GM21367 (cell line): Measurements from ENCODE around the gene DMGDH.
A peak's percentile ranks its signal among the peaks of the same experiment; 100 is the strongest.
"Not testable (repeated sequence)": the region's sequence is repeated elsewhere in the genome, so short reads cannot be mapped to it uniquely, and the experiment has no call there.

Source experiments
- ATAC-seq: cut with Tn5 transposase; IDR thresholded peaks from one replicate; pipeline ENCODE4 v1.9.1; 2021; ENCODE audit not compliant: unreplicated experiment

The DMGDH gene

DNA sequence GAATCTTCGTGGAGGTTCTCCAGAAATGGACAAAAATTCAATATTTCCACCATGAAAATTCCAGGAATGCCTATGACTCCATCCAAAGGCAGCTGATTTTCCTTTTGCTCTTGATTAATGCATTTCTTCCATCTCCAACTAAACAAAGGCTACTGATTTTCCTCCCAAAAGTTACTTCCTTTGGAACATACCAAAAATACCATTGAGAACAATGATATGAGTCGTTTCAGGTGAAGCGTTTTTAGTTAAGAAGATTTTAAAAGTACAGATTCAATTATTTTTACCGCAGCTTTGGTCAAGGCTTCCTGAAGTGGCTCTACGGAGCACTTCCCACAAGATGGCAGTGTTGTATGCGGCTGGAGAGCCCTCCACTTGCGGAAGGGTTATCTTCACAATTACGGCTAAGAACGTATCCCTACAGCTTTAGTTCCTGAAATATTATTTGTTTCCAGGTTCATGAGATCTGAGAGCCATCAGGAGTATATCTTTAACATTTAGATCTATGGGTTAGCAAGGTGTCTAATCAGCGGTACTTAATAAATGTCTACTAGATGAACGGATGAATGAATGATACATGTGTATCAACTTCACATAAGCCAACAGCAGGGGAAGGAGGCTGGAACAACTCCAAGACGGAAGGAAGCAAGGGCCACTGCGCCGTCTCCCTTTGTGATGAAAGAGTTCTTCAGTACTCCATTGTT lies 48.5 kb downstream of the DMGDH start:
- no peak for ATAC-seq

DNA sequence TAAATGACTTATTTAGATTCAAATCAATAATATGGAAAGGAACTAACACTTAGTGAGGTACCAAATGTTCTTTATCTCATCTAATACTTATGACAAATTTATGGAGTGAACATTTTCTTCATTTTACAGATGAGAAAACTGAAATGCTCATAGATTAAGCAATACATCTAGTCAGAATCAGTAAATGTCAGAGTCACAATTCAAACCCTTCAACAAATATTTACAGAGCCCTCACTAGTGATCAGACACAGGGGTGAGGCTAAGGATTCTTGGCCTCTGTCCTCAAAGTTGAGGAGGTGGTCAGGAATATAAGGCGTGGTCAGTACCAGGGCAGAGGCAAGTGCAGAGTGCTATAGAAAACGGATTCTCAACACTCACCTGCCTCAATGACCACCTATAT lies 54.8 kb downstream of the DMGDH start:
- no peak for ATAC-seq

DNA sequence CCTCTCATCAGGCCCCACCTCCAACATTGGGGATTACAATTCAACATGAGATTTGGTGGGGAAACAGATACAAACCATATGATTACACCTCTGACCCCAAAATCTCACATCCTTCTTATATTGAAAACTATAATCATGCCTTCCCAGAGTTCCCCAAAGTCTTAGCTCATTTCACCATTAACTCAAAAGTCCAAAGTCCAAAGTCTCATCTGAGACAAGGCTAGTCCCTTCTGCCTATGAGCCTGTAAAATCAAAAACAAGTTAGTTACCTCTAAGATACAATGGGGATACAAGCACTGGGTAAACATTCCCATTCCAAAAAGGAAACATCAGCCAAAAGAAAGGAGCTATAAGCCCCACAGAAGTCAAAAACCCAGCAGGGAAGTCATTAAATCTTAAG lies 57.6 kb downstream of the DMGDH start:
- ATAC-seq, result no peak

DNA sequence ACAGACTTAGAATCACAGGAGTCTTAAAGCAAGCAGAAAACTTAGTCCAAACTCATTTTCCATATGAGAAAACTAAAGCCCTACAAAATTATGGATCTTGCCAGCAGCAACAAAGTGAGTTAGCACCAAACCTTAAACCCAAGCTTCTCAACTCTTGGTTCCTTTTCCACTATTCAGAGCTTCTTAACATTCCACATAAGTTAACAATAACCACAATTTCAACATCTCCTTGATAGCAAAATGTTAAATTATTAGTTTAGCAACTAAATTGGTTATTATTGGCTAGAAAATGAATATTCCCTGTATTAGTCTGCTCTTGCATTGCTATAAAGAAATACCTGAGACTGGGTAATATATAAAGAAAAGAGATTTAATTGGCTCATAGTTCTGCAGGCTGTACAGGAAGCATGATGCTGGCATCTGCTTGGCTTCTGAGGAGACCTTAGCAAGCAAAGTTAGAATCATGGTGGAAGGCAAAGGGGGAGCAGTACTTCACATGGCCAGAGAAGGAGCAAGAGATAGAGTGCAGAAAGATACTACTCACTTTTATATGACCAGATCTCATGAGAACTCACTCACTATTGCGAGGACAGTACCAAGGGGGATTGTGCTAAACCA lies 58.1 kb downstream of the DMGDH start:
- no peak for ATAC-seq

DNA sequence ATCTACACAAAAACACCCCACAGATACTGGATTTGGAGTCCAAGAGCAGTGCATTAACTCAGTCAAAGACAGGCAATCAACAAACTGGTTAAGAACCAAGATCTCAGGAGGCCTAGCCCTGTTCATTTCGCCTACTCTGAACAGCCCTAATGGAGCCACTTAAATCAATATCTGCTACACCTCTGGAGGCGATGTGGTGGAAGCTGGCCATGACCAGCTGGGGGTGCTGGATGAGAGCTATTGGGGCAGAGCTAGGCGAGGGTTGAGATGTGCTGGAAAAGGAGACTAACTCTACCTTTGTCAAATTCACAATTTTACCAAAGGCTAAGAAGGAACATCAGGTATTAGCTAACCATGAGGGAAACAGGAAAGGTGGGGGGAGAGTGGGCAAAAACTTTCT lies 61.1 kb downstream of the DMGDH start:
- no peak for ATAC-seq

DNA sequence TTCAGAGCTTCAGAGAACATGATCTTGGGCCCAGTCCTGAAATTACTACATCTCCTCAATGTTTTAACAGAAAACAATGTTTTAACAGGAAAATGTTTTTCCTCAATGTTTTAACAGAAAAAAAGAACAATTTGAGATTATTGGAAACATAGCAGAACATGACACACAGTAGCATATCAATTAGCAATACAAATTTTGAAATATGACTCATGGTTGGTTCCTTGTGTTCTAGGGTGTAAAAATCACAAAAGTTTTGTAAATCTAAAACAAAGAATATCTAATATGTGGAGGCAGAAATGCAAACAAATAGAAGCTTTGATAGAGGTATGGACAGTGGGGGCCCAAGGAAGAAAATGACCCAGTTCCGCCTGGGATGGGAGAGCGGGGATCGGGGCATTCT lies 61.6 kb downstream of the DMGDH start:
- ATAC-seq, result no peak

DNA sequence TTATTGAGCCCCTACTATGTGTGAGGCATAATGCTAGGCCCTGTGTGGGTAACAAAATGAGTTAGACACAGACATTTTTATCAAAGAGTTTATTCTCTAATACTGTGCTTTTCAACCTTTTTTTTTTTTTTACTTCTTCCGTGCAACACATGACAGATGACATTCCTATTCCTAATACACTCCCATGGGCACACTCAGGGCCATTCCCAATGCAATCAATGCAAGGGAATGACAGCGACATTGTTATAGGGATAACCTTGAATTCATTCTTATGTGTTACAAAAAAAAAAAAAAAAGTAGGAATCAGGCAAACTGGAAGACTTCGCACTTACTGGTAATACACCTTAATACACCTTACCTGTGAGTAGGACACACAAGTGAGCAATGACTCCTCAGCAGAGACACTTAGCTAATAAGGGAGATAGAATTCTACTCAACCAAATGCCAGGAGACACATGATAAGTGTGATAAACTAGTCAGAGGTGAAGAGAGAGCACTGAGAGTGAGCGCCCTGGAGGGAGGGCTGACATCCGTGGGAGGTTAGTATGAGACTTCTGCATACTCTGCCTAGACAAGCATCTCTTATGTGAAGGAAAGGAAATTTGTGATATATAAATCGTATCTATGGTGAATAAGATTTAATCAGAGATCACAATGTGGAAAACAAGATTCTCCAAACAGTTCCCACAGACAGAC lies 63.4 kb downstream of the DMGDH start:
- ATAC-seq, result no peak

DNA sequence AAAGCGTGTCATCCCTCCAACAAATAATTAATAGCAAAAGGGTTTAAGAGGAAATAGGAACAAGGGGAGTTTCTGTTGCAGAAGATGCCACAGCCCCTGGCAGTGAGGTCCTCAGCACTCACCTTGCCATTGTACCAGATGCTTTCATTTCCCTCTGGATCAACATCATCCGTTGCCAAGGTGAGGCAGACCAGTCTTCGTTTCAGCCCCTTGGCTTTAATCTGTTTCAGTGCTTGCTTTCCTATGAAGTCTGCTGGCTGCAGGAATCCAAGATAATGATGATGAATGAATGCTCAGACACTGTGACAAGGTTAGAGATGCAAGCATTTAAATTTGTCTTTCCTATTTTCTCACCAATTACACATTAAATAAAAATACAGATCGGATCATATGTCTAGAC lies 64.3 kb downstream of the DMGDH start:
- ATAC-seq, result no peak

DNA sequence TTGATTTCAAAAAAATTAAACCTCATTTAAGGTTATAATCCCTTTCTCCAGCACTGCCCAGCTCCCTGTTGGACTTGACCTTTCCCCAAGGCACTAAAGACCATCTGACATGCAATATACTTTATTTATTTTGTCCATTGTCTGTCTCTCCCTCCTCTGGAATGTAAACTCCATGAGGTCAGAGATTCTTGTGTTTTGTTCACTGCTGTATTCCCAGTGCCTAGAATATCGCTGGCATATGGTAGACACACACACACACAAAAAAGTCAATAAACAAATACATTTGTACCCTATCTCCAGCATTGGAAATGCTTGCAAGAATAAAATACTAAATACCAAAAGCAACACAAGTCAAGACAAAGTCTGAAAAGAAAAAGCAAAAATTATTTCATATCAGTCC lies 67.1 kb downstream of the DMGDH start:
- ATAC-seq, result no peak

DNA sequence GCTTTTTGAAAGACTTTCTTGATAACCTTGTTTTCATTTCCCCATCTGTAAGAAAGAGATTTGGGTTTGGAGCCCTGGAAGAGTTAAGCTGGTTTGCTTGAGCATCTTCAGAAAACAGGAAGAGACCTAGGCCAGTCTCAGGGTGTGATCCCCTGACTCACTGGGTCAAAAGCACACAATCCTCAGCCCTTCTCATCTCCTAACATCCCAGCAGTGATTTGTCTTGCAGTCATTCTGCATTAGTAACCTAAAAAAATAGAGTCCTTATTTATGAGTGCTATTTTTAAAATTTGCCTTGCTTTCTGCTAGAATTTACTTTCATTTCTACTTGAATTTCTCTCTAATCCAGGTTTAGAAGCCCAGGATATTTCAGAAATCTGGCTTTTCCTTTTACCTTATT lies 68.0 kb downstream of the DMGDH start:
- ATAC-seq, result no peak

DNA sequence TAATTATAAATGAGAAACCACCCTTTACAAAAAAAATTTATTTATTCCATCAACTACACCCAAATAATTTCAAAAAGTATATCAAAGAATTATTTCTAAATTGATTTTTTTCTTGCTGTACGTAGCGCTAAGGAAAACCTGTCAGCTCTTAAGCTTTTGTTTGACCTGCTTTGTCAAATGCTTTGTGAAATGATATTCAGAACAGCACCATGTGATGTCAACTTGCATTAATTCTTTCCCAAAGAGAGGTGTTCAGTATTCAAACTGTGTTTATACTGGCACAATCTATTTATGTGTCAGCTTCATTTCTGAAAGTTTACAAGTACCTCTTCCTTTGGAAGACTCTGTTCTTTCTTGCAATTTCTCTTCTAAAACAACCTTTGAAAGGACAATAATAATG lies 72.4 kb downstream of the DMGDH start:
- ATAC-seq, result no peak

DNA sequence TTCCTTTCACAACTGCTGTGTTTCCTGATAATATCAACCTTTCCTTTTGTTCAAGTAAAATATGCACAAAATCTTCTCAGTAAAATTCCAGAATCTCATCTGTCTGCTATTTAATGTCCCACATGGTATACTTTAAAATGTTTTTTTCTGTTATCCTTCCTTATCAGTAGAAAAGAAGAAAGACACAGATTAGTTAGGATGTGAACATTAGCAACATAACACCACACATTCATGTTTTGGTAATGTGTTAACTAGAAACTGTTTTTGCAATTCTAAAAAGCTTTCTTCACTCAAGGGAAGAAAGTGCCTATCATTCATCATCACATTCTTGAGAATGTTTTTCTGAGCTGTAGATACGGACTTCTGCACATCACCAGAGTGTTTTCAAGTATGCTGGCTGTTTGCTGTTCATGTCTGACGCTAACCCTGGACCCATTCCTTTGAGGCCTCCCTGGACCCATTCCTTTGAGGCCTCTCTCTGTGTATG lies 73.9 kb downstream of the DMGDH start:
- ATAC-seq, result no peak

DNA sequence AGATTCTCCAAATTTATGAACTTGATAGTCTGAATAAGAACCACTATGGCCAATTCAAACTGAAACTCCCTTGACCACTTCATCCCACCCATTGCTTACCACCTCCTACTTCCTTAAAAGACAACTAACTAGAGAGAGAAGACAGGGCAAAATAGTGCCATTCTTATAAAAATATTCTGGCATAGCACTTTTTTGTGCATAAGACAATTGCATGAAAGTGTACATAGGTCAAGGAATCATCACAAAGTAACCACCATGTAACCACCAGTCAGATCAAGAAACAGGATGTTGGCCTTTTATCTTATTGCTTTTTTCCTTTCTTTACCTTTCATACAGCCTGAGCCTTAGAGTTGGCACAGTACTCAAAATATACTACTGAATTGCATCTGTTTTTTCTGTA lies 76.3 kb downstream of the DMGDH start:
- ATAC-seq, result no peak

DNA sequence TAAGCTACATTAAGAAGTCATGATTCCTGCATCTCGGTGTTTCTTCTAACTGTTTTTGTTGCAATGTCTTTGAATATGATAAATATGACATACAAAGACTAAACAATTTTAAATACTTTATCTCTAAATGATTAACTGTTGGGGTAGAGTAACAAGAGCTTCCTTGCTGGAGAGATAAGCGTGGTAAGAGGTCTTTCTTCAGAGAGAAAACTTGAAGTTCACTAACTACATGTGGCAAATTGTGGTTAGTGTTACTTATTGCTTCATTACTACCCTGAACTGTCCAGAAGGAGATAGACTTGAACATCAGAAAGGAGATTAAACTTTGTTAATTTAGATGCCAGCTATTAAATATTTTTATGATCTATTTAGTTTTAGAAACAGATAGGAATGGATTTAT lies 77.3 kb downstream of the DMGDH start:
- no peak for ATAC-seq

DNA sequence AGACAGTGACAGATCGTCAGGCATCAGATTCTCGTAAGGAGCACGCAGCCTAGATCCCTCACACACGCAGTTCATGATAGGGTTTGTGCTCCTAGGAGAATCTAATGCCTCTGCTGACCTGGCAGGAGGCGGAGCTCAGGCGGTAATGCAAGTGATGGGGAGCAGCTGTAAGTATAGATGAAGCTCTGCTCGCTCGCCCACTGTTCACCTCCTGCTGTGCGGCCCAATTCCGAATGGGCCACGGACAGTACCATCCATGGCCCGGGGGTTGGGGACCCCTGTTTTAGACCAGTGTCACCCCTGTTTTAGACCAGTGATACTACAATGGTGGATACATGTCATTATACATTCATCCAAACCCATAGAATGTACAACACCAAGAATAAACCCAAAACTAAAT lies 80.4 kb downstream of the DMGDH start:
- no peak for ATAC-seq

DNA sequence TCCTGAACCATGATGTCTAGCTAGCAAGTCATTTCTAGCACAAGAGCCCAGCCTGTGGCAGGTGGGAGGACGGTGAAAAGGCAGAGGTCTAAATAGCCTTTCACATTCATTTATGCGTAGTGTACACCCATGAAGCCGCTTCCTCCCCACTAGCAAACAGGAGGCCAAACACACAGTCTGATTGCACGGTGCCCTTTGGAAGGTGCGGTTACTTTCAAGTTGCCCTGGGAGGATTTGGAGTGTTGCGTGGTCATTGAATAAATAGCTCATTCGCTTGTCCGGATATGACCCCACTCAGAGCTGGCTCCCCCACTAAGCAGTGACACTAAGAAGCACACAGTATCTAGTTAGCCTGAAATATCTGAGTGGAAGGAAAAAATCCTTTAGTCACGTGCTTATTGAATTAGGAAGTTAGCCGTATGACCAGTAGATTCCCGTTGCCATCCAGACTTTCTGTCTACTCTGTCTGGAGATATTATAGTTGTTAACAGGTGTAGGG lies 83.7 kb downstream of the DMGDH start:
- ATAC-seq, result peak; percentile 40

DNA sequence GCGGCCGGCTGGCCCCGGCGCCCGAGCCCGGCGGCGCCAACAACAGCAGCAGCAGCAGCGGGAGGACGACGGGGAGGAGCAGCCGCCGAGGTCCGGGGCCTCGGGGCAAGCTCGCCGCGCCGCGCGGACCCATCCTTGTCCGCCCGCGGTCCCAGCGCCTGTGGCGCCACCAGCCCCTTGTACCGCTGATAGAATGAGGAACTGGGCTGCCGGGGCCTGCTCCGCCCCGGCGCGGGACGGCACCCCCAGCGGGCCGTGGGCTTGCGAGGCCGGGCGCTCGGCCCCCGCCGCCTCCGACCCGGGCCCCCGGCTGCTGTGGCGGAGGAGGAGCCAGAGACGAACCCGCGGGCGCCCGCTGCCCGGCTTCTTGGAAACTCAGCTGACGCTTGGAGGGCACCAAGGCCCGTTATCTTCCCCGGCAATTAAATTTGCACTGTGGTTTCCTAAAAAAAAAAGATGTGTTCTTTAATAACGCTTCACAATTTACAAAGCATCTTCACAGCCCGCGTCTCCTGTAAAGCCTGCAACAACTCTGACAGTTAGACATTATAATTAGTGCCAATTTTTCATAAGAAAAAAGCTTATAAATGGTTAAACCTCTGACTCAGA lies 84.3 kb downstream of the DMGDH start, which contains the start of gene ARSB:
ARSB (minus strand) TSS at position 195 of the 609 bp plus-strand sequence; CDS start at position 133, 62 bp downstream.
- ATAC-seq, result peak; percentile 38

DNA sequence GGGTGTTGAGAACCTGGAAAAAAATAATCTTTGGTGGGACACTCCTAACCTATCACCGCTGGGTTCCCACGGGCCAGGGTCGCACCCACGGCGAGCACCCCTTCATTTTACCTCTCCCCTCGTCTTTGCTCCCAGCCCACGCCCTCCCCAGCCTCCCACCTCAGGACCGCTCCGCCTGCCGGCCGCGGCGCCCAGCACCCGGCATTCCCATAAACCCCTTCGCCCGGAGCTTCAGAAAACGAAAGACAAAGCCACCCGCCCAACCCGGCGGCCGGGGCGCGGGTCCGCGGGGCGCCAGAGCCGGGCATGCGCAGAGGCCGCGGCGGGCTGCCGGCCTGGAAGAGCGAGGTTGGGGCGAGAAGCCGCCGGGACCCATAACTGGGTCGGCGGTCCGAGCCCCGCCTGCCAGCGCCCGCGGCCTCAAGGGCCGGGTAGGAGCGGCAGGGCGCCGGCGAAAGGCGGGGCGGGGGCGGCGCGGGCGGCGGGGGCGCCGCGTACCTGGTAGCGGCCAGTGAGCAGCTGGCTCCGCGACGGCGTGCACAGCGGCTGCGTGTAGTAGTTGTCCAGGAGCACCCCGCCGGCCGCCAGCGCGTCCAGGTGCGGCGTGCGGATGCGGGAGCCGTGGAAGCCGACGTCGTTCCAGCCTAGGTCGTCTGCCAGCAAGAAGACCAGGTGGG lies 84.9 kb downstream of the DMGDH start:
- peak; percentile 56 for ATAC-seq

DNA sequence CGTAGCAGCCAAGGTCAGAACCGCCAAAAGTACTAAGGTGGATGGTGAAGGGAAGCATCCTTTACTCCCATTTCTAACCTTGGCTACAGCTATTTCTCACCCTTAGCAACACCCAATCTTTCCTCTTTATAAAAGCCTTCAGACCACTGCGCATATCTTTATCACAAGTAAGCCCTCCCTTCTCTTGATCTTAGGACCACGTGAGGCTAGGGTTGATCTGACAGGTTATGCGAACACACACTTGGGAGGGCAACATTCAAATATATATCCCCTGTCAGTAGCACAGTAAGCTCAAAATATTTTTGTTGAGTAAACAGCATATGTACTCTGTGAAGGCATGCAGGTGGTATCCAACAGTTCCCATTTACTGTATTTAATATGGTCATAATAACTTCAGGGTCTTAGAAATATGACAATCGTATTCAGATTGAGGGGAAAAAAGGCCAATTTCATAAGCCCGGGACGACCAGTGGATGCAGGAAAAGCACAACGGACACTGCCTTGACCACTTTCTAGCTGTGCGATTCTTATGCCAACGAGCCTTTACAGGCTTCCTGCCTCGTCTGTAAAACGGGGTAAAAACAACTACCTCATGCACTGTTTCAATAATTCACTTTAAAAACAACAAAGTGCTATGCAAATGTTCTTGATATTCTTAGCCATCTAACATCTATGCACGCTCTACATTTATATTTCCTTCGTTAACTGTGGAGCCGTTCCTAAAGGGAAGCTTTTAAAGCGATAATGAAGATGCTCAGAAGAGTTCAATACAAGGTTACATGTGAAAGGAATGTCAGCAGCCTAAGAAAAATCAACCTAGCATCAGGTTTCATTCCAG lies 85.7 kb downstream of the DMGDH start:
- ATAC-seq, result peak; percentile 4

DNA sequence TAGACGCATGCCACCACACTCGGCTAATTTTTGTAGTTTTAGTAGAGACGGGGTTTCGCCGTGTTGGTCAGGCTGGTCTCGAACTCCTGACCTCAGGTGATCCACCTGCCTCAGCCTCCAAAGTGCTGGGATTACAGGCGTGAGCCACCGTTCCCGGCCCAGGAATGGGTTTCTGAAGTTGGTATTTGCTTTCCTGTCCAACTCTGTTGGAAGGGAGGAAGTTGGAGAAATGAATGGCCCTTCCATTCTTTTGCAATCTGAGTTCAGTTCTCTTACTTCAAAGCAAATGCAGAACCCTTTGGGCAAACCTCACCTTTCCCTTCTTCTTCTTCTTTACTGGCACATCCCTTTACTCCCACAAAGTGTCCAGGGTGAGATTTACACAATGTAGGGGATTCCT lies 86.3 kb downstream of the DMGDH start:
- ATAC-seq, result not testable (repeated sequence)
